ENCODE data around the gene CACNA2D3. TPM values are rescaled to one million over a fixed set of nuclear protein-coding genes. Genes with fewer than 3 reads are reported as not detected.

Gene CACNA2D3
- total RNA-seq, 2 experiments from 2014 or later = not detected

DNA sequence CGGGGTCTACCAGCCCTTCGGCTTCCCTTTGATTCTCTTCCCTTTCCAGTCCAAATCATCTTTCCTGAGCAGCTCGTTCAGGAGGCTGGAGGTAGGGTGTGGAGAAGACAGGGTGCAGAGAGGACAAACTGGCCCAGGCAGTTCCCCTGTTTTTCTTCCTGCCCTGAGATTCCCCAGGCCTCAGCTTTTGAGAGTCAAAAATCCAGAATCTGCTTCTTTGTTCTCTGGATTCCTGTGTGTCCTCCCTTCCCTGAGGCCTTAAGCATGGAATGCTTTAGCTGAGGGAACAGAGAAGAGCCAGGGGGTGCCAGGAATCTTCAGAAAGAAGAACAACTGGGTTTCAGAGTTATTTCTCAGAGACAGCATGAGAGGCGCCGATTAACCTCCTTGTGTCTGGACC, 832.2 kb downstream of the CACNA2D3 start:
- Histone ChIP-seq H3K79me2 (ENCODE audit: insufficient read depth, low read depth, low read length) (no peaks in the 10 kb centered on the region), H4K20me1 (ENCODE audit: insufficient read depth, low read length) (no peaks in the 10 kb centered on the region), H2AFZ (ENCODE audit: low read length) (no peak overlapping the region), H3K4me3 (ENCODE audit: low read depth, low read length, poor library complexity, severe bottlenecking) (no peak overlapping the region), H3K9me3 (ENCODE audit: low read length) (no peaks in the 10 kb centered on the region), H3K4me2 (ENCODE audit: low read length) (no peak overlapping the region), H3K9me2 (ENCODE audit: insufficient read depth, low read length) (no peaks in the 10 kb centered on the region), H3K4me1 (ENCODE audit: insufficient read depth, low read length, poor library complexity, severe bottlenecking) (no peaks in the 10 kb centered on the region), H3K36me3 (ENCODE audit: insufficient read depth, low read length) (no peaks in the 10 kb centered on the region), H3K27ac (ENCODE audit: low read depth, low read length, poor library complexity, severe bottlenecking) (no peak overlapping the region)
- intact Hi-C loops (cut with micrococcal nuclease; ENCODE audit: unreplicated experiment) = no loop called here
- TF ChIP-seq, protein P1, sequence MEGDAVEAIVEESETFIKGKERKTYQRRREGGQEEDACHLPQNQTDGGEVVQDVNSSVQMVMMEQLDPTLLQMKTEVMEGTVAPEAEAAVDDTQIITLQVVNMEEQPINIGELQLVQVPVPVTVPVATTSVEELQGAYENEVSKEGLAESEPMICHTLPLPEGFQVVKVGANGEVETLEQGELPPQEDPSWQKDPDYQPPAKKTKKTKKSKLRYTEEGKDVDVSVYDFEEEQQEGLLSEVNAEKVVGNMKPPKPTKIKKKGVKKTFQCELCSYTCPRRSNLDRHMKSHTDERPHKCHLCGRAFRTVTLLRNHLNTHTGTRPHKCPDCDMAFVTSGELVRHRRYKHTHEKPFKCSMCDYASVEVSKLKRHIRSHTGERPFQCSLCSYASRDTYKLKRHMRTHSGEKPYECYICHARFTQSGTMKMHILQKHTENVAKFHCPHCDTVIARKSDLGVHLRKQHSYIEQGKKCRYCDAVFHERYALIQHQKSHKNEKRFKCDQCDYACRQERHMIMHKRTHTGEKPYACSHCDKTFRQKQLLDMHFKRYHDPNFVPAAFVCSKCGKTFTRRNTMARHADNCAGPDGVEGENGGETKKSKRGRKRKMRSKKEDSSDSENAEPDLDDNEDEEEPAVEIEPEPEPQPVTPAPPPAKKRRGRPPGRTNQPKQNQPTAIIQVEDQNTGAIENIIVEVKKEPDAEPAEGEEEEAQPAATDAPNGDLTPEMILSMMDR (conservative IDR thresholded peaks at IDR 0.05; ENCODE audit: low read length) = no peak
- TF ChIP-seq EZH2phosphoT487 (IDR thresholded peaks at IDR 0.05; ENCODE audit: borderline replicate concordance, low read depth, low read length) = no peak
- CTCF ChIA-PET (ENCODE audit: unreplicated experiment) = no interaction called here
- POLR2A ChIA-PET = interaction anchor here (1.0 kb wide), 1 partner anchor 30 kb away, joined by 3 read pairs; no protein-coding TSS in a partner anchor
- no peak for DNase-seq (ENCODE audit: low spot score)
- no TSS peak for BruUV-seq (replicated peaks)

DNA sequence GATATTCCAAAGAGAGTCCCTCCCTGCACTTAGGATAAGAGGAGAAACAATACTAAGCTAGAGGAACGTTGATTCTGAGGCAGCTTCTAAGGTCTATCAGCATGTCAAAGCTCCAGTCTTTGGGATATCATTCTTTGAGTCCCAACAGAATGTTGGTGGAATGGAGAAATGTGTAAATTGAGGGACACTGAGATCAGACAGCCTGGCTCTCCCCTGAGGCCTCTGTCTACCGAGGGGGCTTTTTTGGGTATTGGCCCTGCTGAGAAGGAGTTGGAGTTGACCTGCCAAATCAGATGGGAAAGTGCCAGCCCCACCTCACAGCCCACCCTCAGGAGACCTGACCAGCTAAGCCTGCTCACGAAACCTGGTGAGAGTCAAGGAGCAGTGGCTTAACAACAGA, 833.1 kb downstream of the CACNA2D3 start:
- TF ChIP-seq, protein P1 (conservative IDR thresholded peaks at IDR 0.05; ENCODE audit: low read length) = no peak
- no peak for TF ChIP-seq EZH2phosphoT487 (IDR thresholded peaks at IDR 0.05; ENCODE audit: borderline replicate concordance, low read depth, low read length)
- no peak overlapping the region for H3K27ac ChIP-seq (ENCODE audit: low read depth, low read length, poor library complexity, severe bottlenecking)
- no peaks in the 10 kb centered on the region for H3K36me3 ChIP-seq (ENCODE audit: insufficient read depth, low read length)
- no peaks in the 10 kb centered on the region for H3K9me2 ChIP-seq (ENCODE audit: insufficient read depth, low read length)
- DNase-seq (ENCODE audit: low spot score) = no peak
- POLR2A ChIA-PET = no interaction called here
- no peaks in the 10 kb centered on the region for H3K9me3 ChIP-seq (ENCODE audit: low read length)
- H3K4me2 ChIP-seq (ENCODE audit: low read length) = no peak overlapping the region
- no peak overlapping the region for H3K4me3 ChIP-seq (ENCODE audit: low read depth, low read length, poor library complexity, severe bottlenecking)
- no TSS peak for BruUV-seq (replicated peaks)
- no peaks in the 10 kb centered on the region for H3K4me1 ChIP-seq (ENCODE audit: insufficient read depth, low read length, poor library complexity, severe bottlenecking)
- CTCF ChIA-PET (ENCODE audit: unreplicated experiment) = no interaction called here
- intact Hi-C loops (cut with micrococcal nuclease; ENCODE audit: unreplicated experiment) = no loop called here
- H3K79me2 ChIP-seq (ENCODE audit: insufficient read depth, low read depth, low read length) = no peaks in the 10 kb centered on the region
- no peak overlapping the region for H2AFZ ChIP-seq (ENCODE audit: low read length)
- no peaks in the 10 kb centered on the region for H4K20me1 ChIP-seq (ENCODE audit: insufficient read depth, low read length)

DNA sequence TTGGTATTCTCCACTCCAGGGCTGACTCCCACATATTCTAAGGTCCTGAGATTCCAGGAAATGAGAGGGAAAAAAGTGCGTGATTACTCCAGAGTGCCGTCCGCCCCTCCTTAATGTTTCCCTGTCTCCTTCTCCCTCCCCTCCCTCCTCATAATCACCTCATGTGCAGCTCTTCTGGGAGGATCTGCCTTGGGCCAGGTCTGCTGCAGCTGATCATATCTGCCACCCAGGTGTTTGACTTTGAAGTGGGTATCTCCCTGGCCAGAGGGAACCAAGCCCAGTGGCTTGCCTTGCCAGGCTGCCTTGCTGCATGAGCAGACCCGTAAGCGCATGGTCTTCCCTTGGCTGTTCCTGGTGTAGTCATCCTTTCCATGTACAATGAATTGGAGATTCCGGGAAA, 833.6 kb downstream of the CACNA2D3 start:
- no TSS peak for BruUV-seq (replicated peaks)
- Histone ChIP-seq H3K27ac (ENCODE audit: low read depth, low read length, poor library complexity, severe bottlenecking) (no peak overlapping the region), H3K9me3 (ENCODE audit: low read length) (no peaks in the 10 kb centered on the region), H3K4me3 (ENCODE audit: low read depth, low read length, poor library complexity, severe bottlenecking) (no peak overlapping the region), H2AFZ (ENCODE audit: low read length) (no peak overlapping the region), H3K79me2 (ENCODE audit: insufficient read depth, low read depth, low read length) (no peaks in the 10 kb centered on the region), H3K36me3 (ENCODE audit: insufficient read depth, low read length) (no peaks in the 10 kb centered on the region), H3K4me1 (ENCODE audit: insufficient read depth, low read length, poor library complexity, severe bottlenecking) (no peaks in the 10 kb centered on the region), H3K4me2 (ENCODE audit: low read length) (no peak overlapping the region), H3K9me2 (ENCODE audit: insufficient read depth, low read length) (no peaks in the 10 kb centered on the region), H4K20me1 (ENCODE audit: insufficient read depth, low read length) (no peaks in the 10 kb centered on the region)
- TF ChIP-seq EZH2phosphoT487 (IDR thresholded peaks at IDR 0.05; ENCODE audit: borderline replicate concordance, low read depth, low read length) = no peak
- TF ChIP-seq, protein P1 (conservative IDR thresholded peaks at IDR 0.05; ENCODE audit: low read length) = no peak
- intact Hi-C loops (cut with micrococcal nuclease; ENCODE audit: unreplicated experiment) = no loop called here
- POLR2A ChIA-PET = no interaction called here
- no peak for DNase-seq (ENCODE audit: low spot score)
- CTCF ChIA-PET (ENCODE audit: unreplicated experiment) = no interaction called here
